H4 (cell line): Measurements from ENCODE around the gene PDE9A. TPM values are rescaled to one million over a fixed set of nuclear protein-coding genes. Genes with fewer than 3 reads are reported as not detected.

Source experiments
- DNase-seq: peaks from one replicate; pipeline ENCODE4 v3.0.0-alpha.2; 2015; ENCODE audit warnings: low spot score
- total RNA-seq: library from RNA; depleted of rRNA; stranded (reverse); fragments of >200 nt; shearing (Covaris generic); gene quantifications from 2 replicates; pipeline ENCODE4 v1.2.3, GENCODE V29; 2014

PDE9A gene
- total RNA-seq, 1 experiment from 2014 or later: 6.4 TPM

GRCh38 chr21:42737951-42738590 is 84.7 kb downstream of the PDE9A start:
- DNase-seq: no peak

GRCh38 chr21:42739061-42739931 is 85.9 kb downstream of the PDE9A start:
- DNase-seq: no peak

- no peak for DNase-seq
Observed at GRCh38 chr21:42740405-42740909, 87.0 kb downstream of the PDE9A start.

GRCh38 chr21:42741066-42741465 is 87.6 kb downstream of the PDE9A start:
- no peak for DNase-seq

- no peak for DNase-seq
Observed at GRCh38 chr21:42744520-42745445, 91.4 kb downstream of the PDE9A start.

GRCh38 chr21:42745511-42746239 is 92.3 kb downstream of the PDE9A start:
- DNase-seq: no peak

- DNase-seq: no peak
Observed at GRCh38 chr21:42746240-42746592, 92.8 kb downstream of the PDE9A start.

GRCh38 chr21:42746593-42747275 is 93.3 kb downstream of the PDE9A start:
- DNase-seq: no peak

GRCh38 chr21:42747276-42747701 is 93.9 kb downstream of the PDE9A start:
- no peak for DNase-seq

- no peak for DNase-seq
Observed at GRCh38 chr21:42747746-42748351, 94.4 kb downstream of the PDE9A start.

GRCh38 chr21:42748620-42749176 is 95.3 kb downstream of the PDE9A start:
- DNase-seq: no peak

- no peak for DNase-seq
Observed at GRCh38 chr21:42750737-42751530, 97.5 kb downstream of the PDE9A start.

GRCh38 chr21:42751866-42752265 is 98.4 kb downstream of the PDE9A start:
- DNase-seq: no peak

GRCh38 chr21:42753804-42754203 is 100.4 kb downstream of the PDE9A start:
- DNase-seq: no peak

GRCh38 chr21:42754270-42754933 is 101.0 kb downstream of the PDE9A start:
- no peak for DNase-seq

- no peak for DNase-seq
Observed at GRCh38 chr21:42755031-42755665, 101.7 kb downstream of the PDE9A start.

GRCh38 chr21:42755766-42756579 is 102.6 kb downstream of the PDE9A start:
- DNase-seq: no peak
